ENCODE measurements around the gene ACTL8. TPM values are rescaled to one million over a fixed set of nuclear protein-coding genes. Genes with fewer than 3 reads are reported as not detected.

The ACTL8 gene
- total RNA-seq, 1 experiment from 2014 or later: not detected

- Histone ChIP-seq H3K27ac (ENCODE audit: low read length) (no peak overlapping the region), H3K36me3 (ENCODE audit: control insufficient read depth, insufficient read depth, low read length) (no peaks in the 10 kb centered on the region), H3K27me3 (ENCODE audit: control insufficient read depth, insufficient read depth, low read length) (no peaks in the 10 kb centered on the region), H3K4me1 (ENCODE audit: control insufficient read depth, insufficient read depth, low read length) (no peaks in the 10 kb centered on the region), H3K9me3 (ENCODE audit: control insufficient read depth, insufficient read depth, low read depth, low read length) (no peaks in the 10 kb centered on the region; the same call in 1 of the 2 replicates), H3K4me3 (ENCODE audit: low read depth in 2 of 2, low read length in 2 of 2) (no peak overlapping the region)
- CTCF ChIA-PET: no interaction called here
- no TSS peak for BruUV-seq (replicated peaks)
- POLR2A ChIA-PET: no interaction called here
- in situ Hi-C loops (cut with HindIII; ENCODE audit: low pct_unique_long_range_greater_than_20kb, low sequenced_read_pairs) (no loop called here), intact Hi-C loops (cut with micrococcal nuclease; ENCODE audit: unreplicated experiment) (no loop called here)
- DNase-seq (ENCODE audit: low read depth, low spot score) (no peak), ATAC-seq (no peak)
- TF ChIP-seq TCF7L2 (IDR thresholded peaks at IDR 0.05; ENCODE audit: low read depth, low read length) (no peak), SIN3A (IDR thresholded peaks at IDR 0.05; ENCODE audit: borderline replicate concordance, insufficient read depth, low read depth, low read length) (no peak), CTCF (IDR thresholded peaks at IDR 0.05) (no peak), POLR2AphosphoS5 (IDR thresholded peaks at IDR 0.05; ENCODE audit: low read depth, low read length) (no peak), REST (IDR thresholded peaks at IDR 0.05; ENCODE audit: insufficient read depth in 1 of 2, low read depth in 2 of 2, low read length in 1 of 2) (no peak)
Observed at GRCh38 chr1:17713993-17714392, 41.1 kb upstream of the ACTL8 start.

GRCh38 chr1:17717594-17718535 is 37.3 kb upstream of the ACTL8 start:
- intact Hi-C loops (cut with micrococcal nuclease; ENCODE audit: unreplicated experiment): no loop called here
- Histone ChIP-seq H3K36me3 (ENCODE audit: control insufficient read depth, insufficient read depth, low read length) (no peaks in the 10 kb centered on the region), H3K4me3 (ENCODE audit: low read depth in 2 of 2, low read length in 2 of 2) (no peak overlapping the region), H3K27ac (ENCODE audit: low read length) (no peak overlapping the region), H3K27me3 (ENCODE audit: control insufficient read depth, insufficient read depth, low read length) (no peaks in the 10 kb centered on the region), H3K4me1 (ENCODE audit: control insufficient read depth, insufficient read depth, low read length) (no peaks in the 10 kb centered on the region), H3K9me3 (ENCODE audit: control insufficient read depth, insufficient read depth, low read depth, low read length) (no peaks in the 10 kb centered on the region)
- ChIA-PET CTCF (no interaction called here), POLR2A (no interaction called here)
- TF ChIP-seq POLR2AphosphoS5 (IDR thresholded peaks at IDR 0.05; ENCODE audit: low read depth, low read length) (no peak), REST (IDR thresholded peaks at IDR 0.05; ENCODE audit: insufficient read depth in 1 of 2, low read depth in 2 of 2, low read length in 1 of 2) (no peak), CTCF (IDR thresholded peaks at IDR 0.05) (no peak), SIN3A (IDR thresholded peaks at IDR 0.05; ENCODE audit: borderline replicate concordance, insufficient read depth, low read depth, low read length) (no peak), TCF7L2 (IDR thresholded peaks at IDR 0.05; ENCODE audit: low read depth, low read length) (no peak)
- DNase-seq (ENCODE audit: low read depth, low spot score): no peak
- in situ Hi-C loops (cut with HindIII; ENCODE audit: low pct_unique_long_range_greater_than_20kb, low sequenced_read_pairs): no loop called here
- no peak for ATAC-seq
- no TSS peak for BruUV-seq (replicated peaks)

Data from Panc1 (cell line).